OCI-LY7 (cell line): ENCODE measurements around the gene MED15. TPM values are rescaled to one million over a fixed set of nuclear protein-coding genes. Genes with fewer than 3 reads are reported as not detected.

Experiments
- BruUV-seq: library from RNA; stranded (reverse); fragments of 400-500 nt; replicated peaks from 2 replicates; lab custom pipeline; 2021; lab: Mats Ljungman, UMichigan
- CTCF ChIA-PET: fragments of 300-600 bp; sonication (Branson Sonifier 250); formaldehyde crosslinking; loops from one replicate; lab custom pipeline; 2022; ENCODE audit warnings: antibody characterized with exemption; ENCODE audit not compliant: unreplicated experiment; lab: Charles Lee
- POLR2A ChIA-PET: fragments of 300-600 bp; sonication (Branson Sonifier 250); formaldehyde crosslinking; loops from one replicate; lab custom pipeline; 2022; ENCODE audit warnings: antibody characterized with exemption; lab: Charles Lee
- DNase-seq: peaks from one replicate; pipeline ENCODE4 v3.0.0-alpha.2; 2015; ENCODE audit warnings: low spot score
- H2AFZ ChIP-seq: fragments of 200-600 bp; sonication (generic), shearing (Covaris generic); 2 replicates; pipeline ENCODE4 v1.6.1; 2014; ENCODE audit warnings: mild to moderate bottlenecking, antibody characterized with exemption, low read length, moderate library complexity
- H3K27ac ChIP-seq: fragments of 200-600 bp; sonication (generic); 2 replicates; pipeline ENCODE4 v1.5.1; 2014; ENCODE audit warnings: mixed run types, low read depth, mild to moderate bottlenecking, moderate library complexity, low read length, inconsistent platforms; ENCODE audit not compliant: poor library complexity, severe bottlenecking
- H3K36me3 ChIP-seq: fragments of 200-600 bp; sonication (generic); 2 replicates; pipeline ENCODE4 v1.6.1; 2014; ENCODE audit warnings: mild to moderate bottlenecking, antibody characterized with exemption, low read length, moderate library complexity, mixed read lengths; ENCODE audit not compliant: insufficient read depth
- H3K4me1 ChIP-seq: fragments of 200-600 bp; sonication (generic); 2 replicates; pipeline ENCODE4 v1.5.1; 2014; ENCODE audit warnings: mild to moderate bottlenecking, low read length; ENCODE audit not compliant: insufficient read depth, poor library complexity, severe bottlenecking
- H3K4me2 ChIP-seq: fragments of 200-600 bp; sonication (generic); 2 replicates; pipeline ENCODE4 v1.6.1; 2014; ENCODE audit warnings: mild to moderate bottlenecking, low read length
- H3K4me3 ChIP-seq: fragments of 200-600 bp; sonication (generic); 2 replicates; pipeline ENCODE4 v1.5.1; 2014; ENCODE audit warnings: mild to moderate bottlenecking, low read depth, low read length; ENCODE audit not compliant: poor library complexity, severe bottlenecking
- H3K79me2 ChIP-seq: fragments of 200-600 bp; sonication (generic); 2 replicates; pipeline ENCODE4 v1.6.1; 2016; ENCODE audit warnings: low read depth, mild to moderate bottlenecking, low read length, moderate library complexity, mixed read lengths; ENCODE audit not compliant: insufficient read depth
- H3K9me2 ChIP-seq: fragments of 200-600 bp; sonication (generic); 2 replicates; pipeline ENCODE4 v1.6.1; 2016; ENCODE audit warnings: mild to moderate bottlenecking, low read length, mixed read lengths; ENCODE audit not compliant: insufficient read depth
- H3K9me3 ChIP-seq: fragments of 200-600 bp; sonication (generic); 2 replicates; pipeline ENCODE4 v1.6.1; 2014; ENCODE audit warnings: mild to moderate bottlenecking, mixed run types, low read length, mixed read lengths
- H4K20me1 ChIP-seq: fragments of 200-600 bp; sonication (generic); 2 replicates; pipeline ENCODE4 v1.6.1; 2014; ENCODE audit warnings: mild to moderate bottlenecking, antibody characterized with exemption, low read length, moderate library complexity, mixed read lengths; ENCODE audit not compliant: insufficient read depth
- CTCF ChIP-seq: fragments of 200-600 bp; sonication (generic); conservative IDR thresholded peaks from 2 replicates; pipeline ENCODE4 v1.5.1; 2014; ENCODE audit warnings: mild to moderate bottlenecking, antibody characterized with exemption, low read length, moderate library complexity, mixed read lengths
- EZH2phosphoT487 ChIP-seq: fragments of 200-600 bp; sonication (generic); IDR thresholded peaks from 2 replicates; pipeline ENCODE4 v1.6.1; 2018; ENCODE audit warnings: low read depth, borderline replicate concordance, mild to moderate bottlenecking, mixed run types, antibody characterized with exemption, low read length, moderate library complexity, mixed read lengths
- intact Hi-C: fragments of 100-400 bp; cut with micrococcal nuclease; formaldehyde crosslinking; loops from one replicate; pipeline ENCODE4 v1.10.0; 2022; ENCODE audit not compliant: unreplicated experiment
- total RNA-seq, 2 experiments: library from RNA; depleted of rRNA in 1 of 2; stranded (reverse); fragments of >200 nt in 1 of 2; shearing (Covaris generic) in 1 of 2; gene quantifications; 2 replicates each; pipeline ENCODE4 v1.2.3, GENCODE V29; 2014 to 2022

The MED15 gene
- total RNA-seq, 2 experiments from 2014 or later, result 28.7 to 79.2 TPM

- DNase-seq, result no peak
- no peaks in the 10 kb centered on the region for H3K79me2 ChIP-seq
- intact Hi-C loops, result no loop called here
- H3K27ac ChIP-seq, result no peak overlapping the region
- TF ChIP-seq EZH2phosphoT487 (no peak), CTCF (no peak)
- POLR2A ChIA-PET, result interaction anchor here (1.2 kb wide), 1 partner anchor 15 kb away, joined by 3 read pairs; no protein-coding TSS in a partner anchor
- no peak overlapping the region for H3K4me2 ChIP-seq
- H3K9me3 ChIP-seq, result no peaks in the 10 kb centered on the region
- no peaks in the 10 kb centered on the region for H3K36me3 ChIP-seq
- no peaks in the 10 kb centered on the region for H3K4me1 ChIP-seq
- CTCF ChIA-PET, result no interaction called here
- H2AFZ ChIP-seq, result no peak overlapping the region
- no peak overlapping the region for H3K4me3 ChIP-seq
- no peaks in the 10 kb centered on the region for H3K9me2 ChIP-seq
- no TSS peak for BruUV-seq
- peaks cover 4% of the 10 kb centered on the region; the same call in 1 of the 2 replicates for H4K20me1 ChIP-seq
These were observed 18.5 kb upstream of the MED15 start for GRCh38 chr22:20488946-20489345.

GRCh38 chr22:20490183-20490940, 17.0 kb upstream of the MED15 start:
- Histone ChIP-seq H3K4me1 (peaks cover 10% of the 10 kb centered on the region), H4K20me1 (peaks cover 4% of the 10 kb centered on the region; the same call in 1 of the 2 replicates), H3K79me2 (no peaks in the 10 kb centered on the region), H2AFZ (no peak overlapping the region), H3K4me2 (no peak overlapping the region), H3K9me2 (no peaks in the 10 kb centered on the region), H3K36me3 (no peaks in the 10 kb centered on the region), H3K4me3 (no peak overlapping the region), H3K27ac (no peak overlapping the region), H3K9me3 (no peaks in the 10 kb centered on the region)
- no peak for TF ChIP-seq EZH2phosphoT487
- DNase-seq, result no peak
- CTCF ChIA-PET, result no interaction called here
- POLR2A ChIA-PET, result interaction anchor here (1.2 kb wide), 1 partner anchor 14 kb away, joined by 3 read pairs; no protein-coding TSS in a partner anchor
- intact Hi-C loops, result no loop called here
- BruUV-seq, result no TSS peak

- POLR2A ChIA-PET, result no interaction called here
These were observed 16.5 kb upstream of the MED15 start for GRCh38 chr22:20490941-20491307.

More at GRCh38 chr22:20490941-20491307, 16.5 kb upstream of the MED15 start:
- Histone ChIP-seq H3K79me2 (no peaks in the 10 kb centered on the region), H3K9me2 (no peaks in the 10 kb centered on the region), H3K4me2 (no peak overlapping the region), H3K27ac (no peak overlapping the region), H4K20me1 (peaks cover 4% of the 10 kb centered on the region; the same call in 1 of the 2 replicates), H3K4me1 (peaks cover 10% of the 10 kb centered on the region), H3K9me3 (no peaks in the 10 kb centered on the region), H2AFZ (no peak overlapping the region), H3K4me3 (no peak overlapping the region), H3K36me3 (no peaks in the 10 kb centered on the region)
- intact Hi-C loops, result no loop called here
- no TSS peak for BruUV-seq
- TF ChIP-seq CTCF (no peak), EZH2phosphoT487 (no peak)
- CTCF ChIA-PET, result no interaction called here
- DNase-seq, result no peak
